Lower leg skin (tissue), 3 donors: ENCODE results near the gene MBOAT2.

Experiments used
- POLR2A ChIP-seq, 2 donors: fragments of 450-650 bp; IDR thresholded peaks; one replicate each; pipeline ENCODE4 v1.6.1; 2016 to 2017; ENCODE audit warnings: antibody characterized with exemption in 2 of 2, mild to moderate bottlenecking in 1 of 2, moderate library complexity in 1 of 2
- TF ChIP-seq, protein P1 (sequence below), 3 donors: fragments of 450-650 bp; IDR thresholded peaks; one replicate each; pipeline ENCODE4 v1.5.1; 2016; ENCODE audit warnings: antibody characterized with exemption in 3 of 3, mild to moderate bottlenecking in 3 of 3, moderate library complexity in 2 of 3

DNA sequence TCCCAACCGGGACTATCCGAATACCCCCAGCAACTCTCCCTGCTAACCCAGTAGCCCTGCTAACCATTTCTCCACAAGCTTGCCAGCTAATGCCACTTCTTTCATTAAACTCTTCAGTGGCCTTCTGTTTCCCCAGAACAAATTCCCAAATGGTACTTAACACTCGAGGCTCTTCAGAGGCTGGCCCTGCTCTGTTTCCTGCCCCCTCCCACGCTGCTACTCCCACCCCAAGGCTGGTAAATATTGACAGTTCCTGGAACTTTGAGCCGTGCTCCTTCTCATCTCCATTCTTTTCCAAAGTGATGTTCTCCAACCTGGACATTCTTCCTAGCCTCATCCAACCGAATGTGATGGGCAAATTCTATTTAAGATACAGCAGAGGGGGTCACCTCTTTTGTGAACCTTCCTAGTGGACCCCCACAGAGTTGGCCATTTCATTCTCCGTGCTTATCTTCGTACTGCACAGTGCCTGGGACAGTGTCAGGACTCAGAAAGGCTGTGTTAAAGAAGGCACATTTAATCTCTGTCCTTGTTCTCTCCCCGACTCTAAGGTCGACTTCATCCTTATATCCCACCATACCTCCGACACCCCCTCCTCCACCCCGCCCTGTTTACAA is 162.9 kb downstream of the MBOAT2 start:
- TF ChIP-seq, protein P1, sequence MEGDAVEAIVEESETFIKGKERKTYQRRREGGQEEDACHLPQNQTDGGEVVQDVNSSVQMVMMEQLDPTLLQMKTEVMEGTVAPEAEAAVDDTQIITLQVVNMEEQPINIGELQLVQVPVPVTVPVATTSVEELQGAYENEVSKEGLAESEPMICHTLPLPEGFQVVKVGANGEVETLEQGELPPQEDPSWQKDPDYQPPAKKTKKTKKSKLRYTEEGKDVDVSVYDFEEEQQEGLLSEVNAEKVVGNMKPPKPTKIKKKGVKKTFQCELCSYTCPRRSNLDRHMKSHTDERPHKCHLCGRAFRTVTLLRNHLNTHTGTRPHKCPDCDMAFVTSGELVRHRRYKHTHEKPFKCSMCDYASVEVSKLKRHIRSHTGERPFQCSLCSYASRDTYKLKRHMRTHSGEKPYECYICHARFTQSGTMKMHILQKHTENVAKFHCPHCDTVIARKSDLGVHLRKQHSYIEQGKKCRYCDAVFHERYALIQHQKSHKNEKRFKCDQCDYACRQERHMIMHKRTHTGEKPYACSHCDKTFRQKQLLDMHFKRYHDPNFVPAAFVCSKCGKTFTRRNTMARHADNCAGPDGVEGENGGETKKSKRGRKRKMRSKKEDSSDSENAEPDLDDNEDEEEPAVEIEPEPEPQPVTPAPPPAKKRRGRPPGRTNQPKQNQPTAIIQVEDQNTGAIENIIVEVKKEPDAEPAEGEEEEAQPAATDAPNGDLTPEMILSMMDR (IDR thresholded peaks at IDR 0.05): no peak
- no peak for TF ChIP-seq POLR2A (IDR thresholded peaks at IDR 0.05)
